HepG2 (cell line): ENCODE results near the gene MAP2K3. TPM values are rescaled to one million over a fixed set of nuclear protein-coding genes. Genes with fewer than 3 reads are reported as not detected.

ENCODE experiments used
- ATAC-seq: fragments of 200-7000 bp; cut with Tn5 transposase; 3 replicates; pipeline ENCODE4 v1.9.1; 2020; ENCODE audit warnings: mild to moderate bottlenecking, moderate library complexity
- BruUV-seq: library from RNA; stranded (reverse); fragments of 400-500 nt; replicated peaks from 2 replicates; lab custom pipeline; 2021; lab: Mats Ljungman, UMichigan
- CTCF ChIA-PET: fragments of 300-600 bp; formaldehyde crosslinking; extraction: SDS; loops from one replicate; lab custom pipeline; 2021; ENCODE audit warnings: low total read pairs, inconsistent platforms, low intra/inter-chr PET ratio; lab: Yijun Ruan, JAX
- POLR2A ChIA-PET: fragments of 350-600 bp; sonication (Branson Sonifier 250); formaldehyde crosslinking; loops from one replicate; lab custom pipeline; 2020; ENCODE audit warnings: antibody characterized with exemption, inconsistent platforms; lab: Yijun Ruan, JAX
- DNase-seq: peaks from one replicate; pipeline ENCODE4 v3.0.0-alpha.2; 2015; ENCODE audit warnings: low spot score
- FAIRE-seq: peaks from 3 replicates; lab custom pipeline; 2011; peaks lifted over from hg19 to GRCh38; lab: Jason Lieb, UNC
- H2AFZ ChIP-seq: one replicate; pipeline ENCODE4 v1.6.1; 2011; ENCODE audit warnings: low read length, inconsistent platforms
- H3K27ac ChIP-seq: fragments of 300-600 bp; 3 replicates; pipeline ENCODE4 v1.8.0; 2011; ENCODE audit warnings: mixed run types, mild to moderate bottlenecking, mixed read lengths, low read length, inconsistent platforms; ENCODE audit not compliant: insufficient read depth; ENCODE audit errors: extremely low read length
- H3K27me3 ChIP-seq, 2 experiments: fragments of 200-600 bp in 1 of 2; 2 replicates in 1 of 2; 3 replicates in 1 of 2; pipeline versions ENCODE4 v1.6.0 to v1.8.0; 2011; ENCODE audit warnings: low read length in 2 of 2, mild to moderate bottlenecking in 2 of 2, moderate library complexity in 2 of 2, inconsistent platforms in 1 of 2; ENCODE audit not compliant: insufficient read depth in 2 of 2, control insufficient read depth in 1 of 2
- H3K36me3 ChIP-seq, 2 experiments: fragments of 200-600 bp in 1 of 2; replicated peaks in 1 of 2; 2 replicates in 1 of 2; 3 replicates in 1 of 2; pipeline versions ENCODE4 v1.5.1 to v1.8.0; 2011; ENCODE audit warnings: low read length in 2 of 2, inconsistent platforms in 1 of 2; ENCODE audit not compliant: insufficient read depth in 2 of 2, control insufficient read depth in 1 of 2
- H3K4me1 ChIP-seq: 2 replicates; pipeline ENCODE4 v1.5.1; 2012; ENCODE audit warnings: low read length, inconsistent platforms; ENCODE audit not compliant: insufficient read depth
- H3K4me2 ChIP-seq: 2 replicates; pipeline ENCODE4 v1.6.0; 2011; ENCODE audit warnings: low read depth, low read length, inconsistent platforms
- H3K4me3 ChIP-seq, 3 experiments: fragments of 200-600 bp in 1 of 3; sonication (generic), shearing (Covaris generic) in 1 of 3; replicated peaks in 1 of 3; 2 replicates each; pipeline ENCODE4 v1.5.1; 2011 to 2016; ENCODE audit warnings: low read length in 3 of 3, inconsistent platforms in 2 of 3, low read depth in 2 of 3, mild to moderate bottlenecking in 2 of 3, control low read depth in 1 of 3, mixed read lengths in 1 of 3; ENCODE audit not compliant: insufficient read depth in 1 of 3
- H3K79me2 ChIP-seq: one replicate; pipeline ENCODE4 v1.6.1; 2011; ENCODE audit warnings: low read length, inconsistent platforms; ENCODE audit not compliant: insufficient read depth
- H3K9ac ChIP-seq: 2 replicates; pipeline ENCODE4 v1.6.0; 2011; ENCODE audit warnings: mild to moderate bottlenecking, low read depth, low read length, inconsistent platforms; ENCODE audit not compliant: insufficient read depth
- H3K9me3 ChIP-seq: 2 replicates; pipeline ENCODE4 v1.5.1; 2012; ENCODE audit warnings: mild to moderate bottlenecking, low read length
- H4K20me1 ChIP-seq: 2 replicates; pipeline ENCODE4 v1.6.0; 2011; ENCODE audit warnings: inconsistent platforms, mild to moderate bottlenecking, low read length, moderate library complexity; ENCODE audit not compliant: insufficient read depth
- CENPT ChIP-seq: sonication (generic); formaldehyde crosslinking; IDR thresholded peaks from 2 replicates; pipeline ENCODE4 v1.8.0; 2022; ENCODE audit warnings: low read depth, mild to moderate bottlenecking, moderate library complexity, missing genetic modification reagents
- CHCHD3 ChIP-seq: sonication (generic); formaldehyde crosslinking; IDR thresholded peaks from 2 replicates; pipeline ENCODE4 v1.8.0; 2022; ENCODE audit warnings: mild to moderate bottlenecking, missing genetic modification reagents, moderate library complexity
- NFATC3 ChIP-seq: sonication (generic); formaldehyde crosslinking; IDR thresholded peaks from 2 replicates; pipeline ENCODE4 v1.5.1; 2020; ENCODE audit warnings: mild to moderate bottlenecking, missing genetic modification reagents
- NFE2 ChIP-seq: sonication (generic); formaldehyde crosslinking; IDR thresholded peaks from 2 replicates; pipeline ENCODE4 v1.4.0; 2020; ENCODE audit warnings: missing genetic modification reagents
- NFE2L1 ChIP-seq: sonication (generic); formaldehyde crosslinking; IDR thresholded peaks from 2 replicates; pipeline ENCODE4 v1.4.0; 2020; ENCODE audit warnings: missing genetic modification reagents, mild to moderate bottlenecking, borderline replicate concordance
- RCOR2 ChIP-seq: IDR thresholded peaks from 2 replicates; pipeline ENCODE4 v1.6.1; 2016; ENCODE audit warnings: missing biosample characterization, missing genetic modification reagents
- SOX6 ChIP-seq, 2 experiments: fragments of 450-650 bp in 1 of 2; sonication (generic) in 1 of 2; formaldehyde crosslinking in 1 of 2; IDR thresholded peaks; 2 replicates each; pipeline versions ENCODE4 v1.4.0 to v1.6.1; 2017 to 2020; ENCODE audit warnings: antibody characterized with exemption in 1 of 2, mild to moderate bottlenecking in 1 of 2, missing genetic modification reagents in 1 of 2
- U2AF2 ChIP-seq: fragments of 200-400 bp; formaldehyde crosslinking; IDR thresholded peaks from 2 replicates; pipeline ENCODE4 v1.6.1; 2017; ENCODE audit warnings: low read depth, mild to moderate bottlenecking, low read length
- ZBTB8A ChIP-seq: sonication (generic); formaldehyde crosslinking; IDR thresholded peaks from 2 replicates; pipeline ENCODE4 v1.4.0; 2020; ENCODE audit warnings: mild to moderate bottlenecking, low read depth, missing genetic modification reagents, borderline replicate concordance
- ZKSCAN8 ChIP-seq: IDR thresholded peaks from 2 replicates; pipeline ENCODE4 v1.6.1; 2016; ENCODE audit warnings: borderline replicate concordance, missing genetic modification reagents, missing compliant biosample characterization
- ZMYM3 ChIP-seq: sonication (generic); formaldehyde crosslinking; IDR thresholded peaks from 2 replicates; pipeline ENCODE4 v1.5.1; 2020; ENCODE audit warnings: mild to moderate bottlenecking, missing genetic modification reagents
- ZNF629 ChIP-seq: sonication (generic); formaldehyde crosslinking; conservative IDR thresholded peaks from 2 replicates; pipeline ENCODE4 v1.5.0; 2020; ENCODE audit warnings: missing genetic modification reagents
- ZNF749 ChIP-seq: sonication (generic); formaldehyde crosslinking; IDR thresholded peaks from 2 replicates; pipeline ENCODE4 v1.8.0; 2022; ENCODE audit warnings: mild to moderate bottlenecking, missing genetic modification reagents, moderate library complexity, borderline replicate concordance
- ZNF780A ChIP-seq: sonication (generic); formaldehyde crosslinking; IDR thresholded peaks from 2 replicates; pipeline ENCODE4 v1.8.0; 2022; ENCODE audit warnings: mild to moderate bottlenecking, missing genetic modification reagents, moderate library complexity
- WGBS: methylation state at CpG from one replicate; pipeline ENCODE4 v1.1.6; 2017; ENCODE audit warnings: low lambda C conversion rate; 5-methylcytosine and 5-hydroxymethylcytosine counted together
- in situ Hi-C: cut with HindIII; loops from 2 replicates; pipeline ENCODE4 v1.10.0; 2017; ENCODE audit warnings: low pct_unique_long_range_greater_than_20kb; ENCODE audit not compliant: extremely low pct_ligation_motif_present
- intact Hi-C: fragments of 100-400 bp; cut with micrococcal nuclease; formaldehyde crosslinking; loops from one replicate; pipeline ENCODE4 v1.10.0; 2022; ENCODE audit not compliant: unreplicated experiment
- polyA plus RNA-seq, 8 experiments: library from polyadenylated mRNA; depleted of rRNA in 3 of 8; stranded (reverse) in 7 of 8; unstranded in 1 of 8; fragments of >200 nt; fragmentation: Illumina TruSeq in 4 of 8; extraction: Trizol in 4 of 8; gene quantifications; 2 replicates each; pipeline versions ENCODE4 v1.2.1 to v1.2.3, GENCODE V29; 2011 to 2016; ENCODE audit warnings: low read depth in 4 of 8, missing spikeins in 1 of 8, mixed read lengths in 1 of 8; ENCODE audit not compliant: insufficient read depth in 1 of 8
- total RNA-seq, 5 experiments: library from RNA; depleted of rRNA; stranded (reverse); fragments of >200 nt; fragmentation: Illumina TruSeq; extraction: Trizol; gene quantifications; 2 replicates each; pipeline ENCODE4 v1.2.3, GENCODE V29; 2016; ENCODE audit warnings: low read depth in 1 of 5

MAP2K3 gene
- total and polyA plus RNA-seq, 2 of the 13 experiments (the other 11 are each of a cell fraction or from before 2014, with no cell fraction given) = 20.5 to 27.4 TPM

DNA sequence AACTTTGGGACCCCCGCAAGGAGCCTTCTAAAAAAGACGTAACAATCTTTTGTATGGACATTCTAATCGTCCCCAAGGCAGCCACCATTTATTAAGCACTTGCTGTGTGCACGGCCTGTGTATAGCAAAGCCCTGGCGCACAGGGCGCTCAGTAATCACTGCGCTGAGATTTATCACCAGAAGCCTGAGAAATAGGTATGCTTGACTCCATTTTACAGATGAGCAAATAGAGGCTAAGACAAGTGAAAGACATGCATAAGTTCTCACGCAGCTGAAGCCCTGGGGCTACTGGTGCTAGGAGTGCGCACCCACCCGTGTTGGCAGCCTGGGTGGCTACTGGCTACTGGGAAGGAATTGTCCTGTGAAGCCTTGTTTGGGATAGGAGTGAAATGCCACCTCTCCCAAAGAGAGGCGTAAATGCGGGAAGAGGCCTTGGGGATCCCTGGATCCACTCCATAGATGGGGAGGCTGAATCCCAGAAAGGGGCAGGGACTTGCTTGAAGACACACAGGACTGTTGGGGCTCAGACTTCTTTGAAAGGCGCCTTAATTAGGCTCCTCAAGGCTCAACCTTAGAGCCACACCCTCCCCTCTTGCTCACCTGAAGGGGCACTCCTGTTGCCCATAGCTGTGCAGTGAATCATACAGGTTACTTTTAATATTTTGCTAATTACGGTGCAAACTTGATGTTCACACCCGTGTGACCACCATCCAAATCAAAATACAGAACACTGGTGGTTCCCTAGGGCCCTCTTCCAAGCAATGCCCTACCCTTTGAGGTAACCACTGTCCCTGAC lies 30.7 kb upstream of the MAP2K3 start (continued):
- TF ChIP-seq ZNF629 (CRISPR knock-in tag) (peak; percentile 96), ZKSCAN8 (peak; percentile 98), NFE2 (CRISPR knock-in tag) (no peak), ZMYM3 (CRISPR knock-in tag) (peak; percentile 95), RCOR2 (peak; percentile 61; the same call in 1 of the 2 replicates), NFATC3 (no peak), NFE2L1 (CRISPR knock-in tag) (no peak), SOX6 (IDR thresholded peaks at IDR 0.05) (no peak), SOX6 (CRISPR knock-in tag; IDR thresholded peaks at IDR 0.05) (peak; percentile 3; the same call in 1 of the 2 replicates), ZBTB8A (CRISPR knock-in tag) (no peak)

DNA sequence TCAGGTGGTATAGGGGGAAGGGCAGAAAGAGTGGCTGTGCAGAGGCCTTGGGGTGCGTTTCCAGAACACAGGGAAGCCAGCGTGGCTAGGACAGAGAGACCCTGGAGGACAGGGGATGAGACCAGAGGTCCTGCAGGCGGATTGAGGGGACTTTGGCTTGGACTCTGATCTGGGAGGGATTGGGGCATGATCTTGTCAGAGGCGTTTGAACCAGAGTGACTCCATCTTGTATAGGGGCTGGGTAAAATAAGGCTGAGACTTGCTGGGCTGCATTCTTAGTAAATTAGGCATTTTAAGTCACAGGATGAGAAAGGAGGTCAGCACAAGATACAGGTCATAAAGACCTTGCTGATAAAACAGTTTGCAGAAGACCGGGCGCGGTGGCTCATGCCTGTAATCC lies 25.9 kb upstream of the MAP2K3 start:
- H3K9me3 ChIP-seq = no peaks in the 10 kb centered on the region
- no peaks in the 10 kb centered on the region for H3K79me2 ChIP-seq
- in situ Hi-C loops (no loop called here), intact Hi-C loops (no loop called here)
- ATAC-seq (no peak), FAIRE-seq (no peak), DNase-seq (no peak)
- H3K4me3 ChIP-seq = no peak overlapping the region
- H4K20me1 ChIP-seq = no peaks in the 10 kb centered on the region
- peaks cover 2 to 10% of the 10 kb centered on the region in 2 experiments; a peak in 3 of 5 replicates for H3K27me3 ChIP-seq
- H3K36me3 ChIP-seq = no peaks in the 10 kb centered on the region
- BruUV-seq = no TSS peak
- TF ChIP-seq U2AF2 (no peak), ZNF749 (CRISPR knock-in tag) (no peak), CENPT (no peak), ZNF780A (CRISPR knock-in tag) (no peak), CHCHD3 (CRISPR knock-in tag) (no peak)
- 52% methylated on average over 7 of the region's 7 CpGs for WGBS
- no peak overlapping the region for H3K27ac ChIP-seq
- no peak overlapping the region for H3K9ac ChIP-seq
- peaks cover 6% of the 10 kb centered on the region for H3K4me1 ChIP-seq
- no peak overlapping the region for H2AFZ ChIP-seq
- ChIA-PET POLR2A (no interaction called here), CTCF (no interaction called here)
- no peak overlapping the region for H3K4me2 ChIP-seq
